Measurements from ENCODE around the gene KCTD3.

Gene KCTD3

DNA sequence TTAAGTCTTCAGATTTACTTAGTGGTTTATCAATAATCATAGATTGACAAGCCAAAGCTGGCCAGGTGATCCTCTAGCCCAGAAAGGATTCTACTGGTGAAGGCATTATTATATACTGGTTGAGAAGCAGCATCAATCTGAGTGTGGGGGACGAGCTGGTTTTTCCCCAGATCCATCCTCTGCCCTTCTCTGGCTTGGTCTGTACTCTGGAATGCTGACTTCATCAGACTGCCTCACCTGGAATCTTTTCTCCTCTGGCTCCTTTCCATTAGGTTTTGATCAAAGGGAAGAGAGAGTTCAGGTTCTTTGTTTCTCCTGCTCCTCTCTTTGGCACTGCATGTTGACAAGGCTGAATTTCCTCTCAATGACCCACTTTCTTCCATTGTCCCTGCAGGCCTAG, 93.9 kb downstream of the KCTD3 start:
- DNase-seq = no peak

DNA sequence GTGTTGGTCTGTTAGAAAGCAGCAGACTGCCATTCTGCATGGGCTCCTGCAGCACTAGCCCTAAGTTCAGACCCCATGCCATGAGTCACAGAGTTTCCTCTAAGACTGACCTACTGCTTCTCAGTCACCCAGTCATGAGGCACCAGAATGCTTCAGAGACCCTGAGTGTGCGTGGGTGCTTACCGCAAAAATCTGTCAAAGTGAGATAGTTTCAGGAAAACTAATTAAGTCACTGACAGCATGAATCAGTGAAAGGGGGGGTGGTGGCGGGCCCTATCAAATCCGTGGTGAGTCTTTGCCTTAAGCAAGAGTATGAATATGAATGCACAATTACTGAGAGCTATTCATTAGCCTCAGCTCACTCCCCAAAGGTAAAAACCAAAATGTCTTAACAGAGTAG, 98.1 kb downstream of the KCTD3 start:
- peak; percentile 36 for DNase-seq

DNA sequence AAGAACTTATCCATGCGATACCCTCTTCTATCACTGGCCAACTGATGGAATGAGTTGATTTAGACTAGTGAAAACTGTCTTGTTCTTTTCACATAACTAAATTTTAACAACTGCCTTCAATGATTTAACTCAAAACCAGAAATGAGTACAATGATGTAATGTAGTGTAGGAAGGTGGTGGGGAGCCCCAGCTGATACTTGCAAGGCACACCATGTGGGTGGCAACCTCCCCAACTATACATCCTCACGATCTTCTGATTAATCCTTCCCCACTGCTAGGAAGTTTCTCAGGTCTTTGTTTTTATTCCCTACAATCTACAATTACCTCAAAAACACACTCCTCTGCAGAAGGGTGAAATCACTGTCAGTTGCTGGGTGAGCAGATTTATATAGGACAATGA, 100.7 kb downstream of the KCTD3 start:
- DNase-seq = no peak

DNA sequence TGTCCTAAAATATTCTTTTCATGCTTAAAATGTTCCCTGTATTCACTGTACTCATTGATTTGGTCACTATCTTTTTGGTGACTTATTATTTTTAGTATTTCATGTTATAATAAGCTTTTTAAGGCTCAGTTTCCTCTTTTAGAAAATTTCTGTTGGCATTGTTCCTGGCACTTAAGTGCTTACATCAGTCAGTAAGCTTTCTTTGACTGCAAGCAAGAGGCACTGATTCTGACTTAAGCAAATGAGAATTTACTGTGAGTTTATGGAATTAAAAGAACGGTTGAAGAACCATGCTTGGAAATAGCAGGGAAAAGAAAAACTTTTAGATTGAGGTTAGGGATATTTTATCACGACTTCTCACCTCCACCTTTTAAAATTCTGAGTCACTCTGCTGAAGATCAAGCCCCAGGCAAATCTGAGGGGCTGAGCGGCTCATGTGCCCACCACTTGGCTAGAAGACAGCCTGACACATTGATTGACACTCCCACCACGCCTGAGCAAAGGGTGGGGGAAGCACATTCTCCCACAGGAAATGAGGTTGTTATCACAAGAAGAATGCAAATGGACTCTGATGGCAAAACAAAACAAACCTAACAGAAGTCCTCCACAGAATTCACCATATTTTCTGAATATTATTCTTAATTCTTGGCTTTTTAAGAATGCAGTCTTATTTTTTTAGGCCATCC, 102.8 kb downstream of the KCTD3 start:
- no peak for DNase-seq

Measured in activated CD4-positive, alpha-beta T cell treated with anti-CD3 and anti-CD28 coated beads for 48 hours (primary cell).